Measurements from ENCODE around the gene REST.

- no peak for TF ChIP-seq CTCF (optimal IDR thresholded peaks at IDR 0.05 in 1 of 3, IDR thresholded peaks at IDR 0.05 in 1 of 3, conservative IDR thresholded peaks at IDR 0.05 in 1 of 3; ENCODE audit: extremely low read depth in 1 of 3, insufficient read depth in 2 of 3, low read length in 3 of 3)
- TF ChIP-seq EZH2 (IDR thresholded peaks at IDR 0.05; ENCODE audit: low read length): no peak
Measured at GRCh38 chr4:56986192-56986591, 78.5 kb downstream of the REST start.

Data from keratinocyte (primary cell).